ENCODE data around the gene PSMD7.

Gene PSMD7

GRCh38 chr16:74277974-74278373, 18.6 kb upstream of the PSMD7 start:
- Histone ChIP-seq H3K79me2 (ENCODE audit: control insufficient read depth, low read length) (no peaks in the 10 kb centered on the region), H3K4me3 (ENCODE audit: low read length) (no peak overlapping the region), H3K4me1 (ENCODE audit: control insufficient read depth, low read length) (no peaks in the 10 kb centered on the region), H3K27ac (ENCODE audit: low read depth, low read length) (no peak overlapping the region), H3K9me2 (replicated peaks; ENCODE audit: control insufficient read depth, low read length) (no peaks in the 10 kb centered on the region), H3K27me3 (ENCODE audit: control insufficient read depth, low read length) (no peaks in the 10 kb centered on the region), H3K9me3 (ENCODE audit: control insufficient read depth, insufficient read depth, low read length) (no peaks in the 10 kb centered on the region), H4K20me1 (ENCODE audit: control insufficient read depth, insufficient read depth, low read depth, low read length) (no peaks in the 10 kb centered on the region), H3K4me2 (ENCODE audit: low read length) (no peak overlapping the region), H3F3A (ENCODE audit: control insufficient read depth, insufficient read depth) (no peaks in the 10 kb centered on the region), H3K36me3 (ENCODE audit: control insufficient read depth, low read length) (no peaks in the 10 kb centered on the region)
- no peak for TF ChIP-seq CTCF (IDR thresholded peaks at IDR 0.05; ENCODE audit: low read depth, low read length, poor library complexity, severe bottlenecking)
- TF ChIP-seq EZH2phosphoT487 (IDR thresholded peaks at IDR 0.05; ENCODE audit: borderline replicate concordance, low read length), result no peak

- Histone ChIP-seq H3K4me1 (ENCODE audit: control insufficient read depth, low read length) (no peaks in the 10 kb centered on the region), H3K79me2 (ENCODE audit: control insufficient read depth, low read length) (no peaks in the 10 kb centered on the region), H3F3A (ENCODE audit: control insufficient read depth, insufficient read depth) (no peaks in the 10 kb centered on the region), H3K27me3 (ENCODE audit: control insufficient read depth, low read length) (no peaks in the 10 kb centered on the region), H3K27ac (ENCODE audit: low read depth, low read length) (no peak overlapping the region), H3K9me2 (replicated peaks; ENCODE audit: control insufficient read depth, low read length) (no peaks in the 10 kb centered on the region), H4K20me1 (ENCODE audit: control insufficient read depth, insufficient read depth, low read depth, low read length) (no peaks in the 10 kb centered on the region), H3K4me2 (ENCODE audit: low read length) (no peak overlapping the region), H3K9me3 (ENCODE audit: control insufficient read depth, insufficient read depth, low read length) (no peaks in the 10 kb centered on the region), H3K36me3 (ENCODE audit: control insufficient read depth, low read length) (no peaks in the 10 kb centered on the region), H3K4me3 (ENCODE audit: low read length) (no peak overlapping the region)
- TF ChIP-seq EZH2phosphoT487 (IDR thresholded peaks at IDR 0.05; ENCODE audit: borderline replicate concordance, low read length) (no peak), CTCF (IDR thresholded peaks at IDR 0.05; ENCODE audit: low read depth, low read length, poor library complexity, severe bottlenecking) (no peak)
These were observed 17.3 kb upstream of the PSMD7 start for GRCh38 chr16:74279266-74279665.

- Histone ChIP-seq H4K20me1 (ENCODE audit: control insufficient read depth, insufficient read depth, low read depth, low read length) (no peaks in the 10 kb centered on the region), H3K27me3 (ENCODE audit: control insufficient read depth, low read length) (no peaks in the 10 kb centered on the region), H3K4me1 (ENCODE audit: control insufficient read depth, low read length) (no peaks in the 10 kb centered on the region), H3K36me3 (ENCODE audit: control insufficient read depth, low read length) (no peaks in the 10 kb centered on the region), H3K9me2 (replicated peaks; ENCODE audit: control insufficient read depth, low read length) (no peaks in the 10 kb centered on the region), H3K9me3 (ENCODE audit: control insufficient read depth, insufficient read depth, low read length) (no peaks in the 10 kb centered on the region), H3K4me2 (ENCODE audit: low read length) (no peak overlapping the region), H3K79me2 (ENCODE audit: control insufficient read depth, low read length) (no peaks in the 10 kb centered on the region), H3F3A (ENCODE audit: control insufficient read depth, insufficient read depth) (no peaks in the 10 kb centered on the region), H3K27ac (ENCODE audit: low read depth, low read length) (no peak overlapping the region), H3K4me3 (ENCODE audit: low read length) (no peak overlapping the region)
- TF ChIP-seq CTCF (IDR thresholded peaks at IDR 0.05; ENCODE audit: low read depth, low read length, poor library complexity, severe bottlenecking) (no peak), EZH2phosphoT487 (IDR thresholded peaks at IDR 0.05; ENCODE audit: borderline replicate concordance, low read length) (no peak)
These were observed 16.8 kb upstream of the PSMD7 start for GRCh38 chr16:74279805-74280204.

GRCh38 chr16:74280448-74280847, 16.2 kb upstream of the PSMD7 start:
- H3K27ac ChIP-seq (ENCODE audit: low read depth, low read length), result no peak overlapping the region
- no peaks in the 10 kb centered on the region for H3F3A ChIP-seq (ENCODE audit: control insufficient read depth, insufficient read depth)
- no peaks in the 10 kb centered on the region for H3K9me3 ChIP-seq (ENCODE audit: control insufficient read depth, insufficient read depth, low read length)
- H3K36me3 ChIP-seq (ENCODE audit: control insufficient read depth, low read length), result no peaks in the 10 kb centered on the region
- H3K9me2 ChIP-seq (replicated peaks; ENCODE audit: control insufficient read depth, low read length), result no peaks in the 10 kb centered on the region
- H3K4me1 ChIP-seq (ENCODE audit: control insufficient read depth, low read length), result no peaks in the 10 kb centered on the region
- no peak overlapping the region for H3K4me3 ChIP-seq (ENCODE audit: low read length)
- no peaks in the 10 kb centered on the region for H3K79me2 ChIP-seq (ENCODE audit: control insufficient read depth, low read length)
- no peak overlapping the region for H3K4me2 ChIP-seq (ENCODE audit: low read length)
- TF ChIP-seq EZH2phosphoT487 (IDR thresholded peaks at IDR 0.05; ENCODE audit: borderline replicate concordance, low read length) (no peak), CTCF (IDR thresholded peaks at IDR 0.05; ENCODE audit: low read depth, low read length, poor library complexity, severe bottlenecking) (no peak)
- no peaks in the 10 kb centered on the region for H3K27me3 ChIP-seq (ENCODE audit: control insufficient read depth, low read length)
- no peaks in the 10 kb centered on the region for H4K20me1 ChIP-seq (ENCODE audit: control insufficient read depth, insufficient read depth, low read depth, low read length)

Data from DOHH2 (cell line).